GM19239 (cell line): ENCODE results near the gene SKI.
A peak's percentile ranks its signal among the peaks of the same experiment; 100 is the strongest.
"Not testable (repeated sequence)": the region's sequence is repeated elsewhere in the genome, so short reads cannot be mapped to it uniquely, and the experiment has no call there.

Experiments used
- DNase-seq: peaks from one replicate; pipeline ENCODE4 v3.0.0; 2011; ENCODE audit warnings: low spot score; ENCODE audit not compliant: insufficient read length
- FAIRE-seq: peaks from 2 replicates; lab custom pipeline; 2011; peaks lifted over from hg19 to GRCh38; lab: Jason Lieb, UNC

Gene SKI

DNA sequence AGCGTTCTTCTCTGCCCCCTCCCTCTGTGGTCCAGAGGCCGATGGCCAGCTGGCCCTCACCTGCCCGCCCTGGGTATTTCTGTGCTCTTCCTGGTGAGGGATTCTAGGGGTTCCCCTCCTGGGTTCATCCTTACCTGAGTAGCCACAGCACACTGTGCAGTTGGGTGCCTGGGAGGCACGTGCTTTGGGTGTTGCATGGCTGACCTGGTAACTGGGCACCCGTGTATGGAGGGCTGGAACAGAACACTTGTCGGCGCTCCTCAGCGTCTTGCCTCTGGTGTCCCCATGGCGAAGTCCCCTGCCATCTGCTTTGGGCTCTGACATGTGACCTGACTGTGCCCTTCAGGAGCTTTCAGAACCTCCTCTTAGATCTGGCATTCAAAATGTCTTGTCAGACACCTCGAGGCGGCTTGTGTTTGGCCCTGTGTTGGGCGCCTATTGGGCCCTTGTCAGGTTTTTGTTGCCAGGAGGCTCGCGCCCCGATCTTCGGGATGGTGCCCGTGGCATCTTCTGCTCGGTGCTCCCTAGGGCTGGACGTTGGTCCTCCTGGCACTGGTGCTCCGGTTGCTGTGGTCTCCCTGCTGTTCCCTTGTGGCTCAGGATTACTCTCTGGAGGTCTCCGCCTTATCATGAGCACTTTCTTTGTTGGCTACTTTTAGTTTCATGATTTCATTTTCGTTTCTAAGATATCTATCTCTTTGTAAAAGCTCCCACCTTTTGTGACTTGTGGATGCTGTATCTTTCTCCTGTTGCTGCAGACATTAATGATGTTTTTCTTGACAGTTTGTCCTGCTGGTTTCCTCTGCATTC lies 28.5 kb downstream of the SKI start:
- FAIRE-seq (no peak), DNase-seq (no peak)

DNA sequence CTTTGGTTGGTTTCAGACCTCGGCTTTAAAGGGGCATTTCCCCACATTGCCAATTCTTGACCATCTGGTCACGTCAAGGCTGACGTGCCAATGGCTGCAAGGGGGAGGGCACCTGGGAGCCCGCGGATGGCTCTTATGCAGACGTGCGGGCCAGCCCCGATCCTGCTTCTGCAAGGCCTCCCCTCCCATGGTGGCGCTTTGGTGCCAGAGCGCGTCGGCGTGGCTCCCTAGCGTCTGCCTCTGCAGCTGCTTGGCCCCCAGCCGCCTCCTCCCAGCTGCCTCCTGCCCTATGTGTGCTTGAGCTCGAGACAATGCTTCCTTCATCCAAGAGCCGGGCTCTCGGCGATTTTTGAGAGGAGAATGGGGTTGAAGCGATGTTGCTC lies 29.1 kb downstream of the SKI start:
- DNase-seq = no peak
- no peak for FAIRE-seq

DNA sequence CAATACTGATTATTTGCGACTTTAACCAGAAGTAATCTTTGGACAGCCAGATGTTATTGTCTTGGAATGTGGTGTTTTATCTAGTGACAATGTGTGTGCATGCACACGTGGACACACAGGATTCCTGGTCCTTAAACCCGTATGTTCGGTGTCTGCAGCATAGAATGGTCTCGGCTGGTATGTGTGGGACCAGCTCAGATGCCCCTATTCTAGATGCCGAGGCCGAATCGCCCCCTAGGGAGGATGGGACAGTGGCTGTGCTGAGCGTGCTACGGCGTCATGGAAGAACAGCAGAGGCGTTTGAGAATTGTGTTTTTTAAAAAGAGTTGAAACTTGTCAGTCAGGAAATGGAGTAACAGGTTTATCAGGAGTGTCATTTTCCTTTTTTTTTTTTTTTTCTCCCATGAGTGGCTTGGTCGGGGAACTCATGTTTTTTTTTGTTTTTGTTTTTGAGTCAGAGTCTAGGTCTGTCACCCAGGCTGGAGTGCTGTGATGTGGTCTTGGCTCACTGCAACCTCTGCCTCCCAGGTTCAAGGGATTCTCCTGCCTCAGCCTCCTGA lies 30.1 kb downstream of the SKI start:
- FAIRE-seq = no peak

DNA sequence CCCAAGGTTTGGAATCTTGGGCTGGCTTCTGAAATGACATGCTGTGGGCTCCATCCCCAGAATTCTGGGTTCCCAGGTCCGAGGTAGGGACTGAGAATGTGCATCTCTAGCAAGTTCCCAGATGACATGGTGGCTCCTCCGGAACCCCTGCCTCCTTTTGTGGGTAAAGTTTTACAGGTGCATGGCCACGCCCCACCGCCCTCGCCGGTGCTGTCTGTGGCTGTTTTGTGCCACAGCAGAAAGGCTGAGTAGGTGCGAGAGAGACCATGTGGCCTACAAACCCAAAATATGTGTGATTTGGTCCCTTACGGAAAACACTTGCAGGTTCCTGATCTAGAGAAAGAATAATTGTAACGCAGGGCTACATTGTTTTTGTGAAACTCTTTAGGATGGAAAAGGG lies 30.9 kb downstream of the SKI start:
- DNase-seq = no peak
- FAIRE-seq = no peak

More for the DNA sequence above, 30.1 kb downstream of the SKI start:
- DNase-seq = no peak

DNA sequence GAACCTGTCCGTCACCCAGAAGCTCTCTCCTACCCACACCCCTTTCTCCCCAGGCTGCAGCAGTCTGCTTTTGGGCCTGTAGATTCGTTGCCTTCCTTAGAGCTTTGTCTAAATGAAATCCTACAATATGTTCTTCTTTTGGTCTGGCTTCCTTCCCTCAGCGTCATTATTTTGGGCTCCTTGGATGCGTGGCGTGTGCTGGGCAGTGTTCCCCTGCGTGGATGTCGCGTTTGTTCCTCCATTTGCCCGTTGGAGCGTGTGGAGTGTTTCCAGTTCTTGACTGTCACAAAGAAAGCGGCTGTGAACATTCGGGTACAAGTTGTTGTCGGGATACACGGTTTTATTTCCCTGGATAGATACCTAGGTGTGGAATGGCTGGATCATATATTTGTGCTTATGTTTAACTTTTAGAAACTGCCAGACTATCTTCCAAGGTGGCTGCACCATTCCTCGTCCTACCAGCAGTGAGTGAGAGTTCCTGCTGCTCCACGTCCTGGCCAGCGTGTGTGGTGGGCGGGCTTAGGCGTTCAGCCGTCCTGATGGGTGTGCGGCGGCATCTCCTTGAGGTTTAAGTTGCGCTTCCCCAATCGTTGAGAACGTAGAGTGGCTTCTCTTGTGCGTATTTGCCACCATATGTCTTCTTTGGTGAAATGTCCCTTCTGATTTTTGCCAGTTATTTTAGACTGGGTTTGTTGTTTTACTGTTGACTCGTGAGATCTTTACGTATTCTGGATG lies 31.7 kb downstream of the SKI start:
- FAIRE-seq (no peak), DNase-seq (no peak)

DNA sequence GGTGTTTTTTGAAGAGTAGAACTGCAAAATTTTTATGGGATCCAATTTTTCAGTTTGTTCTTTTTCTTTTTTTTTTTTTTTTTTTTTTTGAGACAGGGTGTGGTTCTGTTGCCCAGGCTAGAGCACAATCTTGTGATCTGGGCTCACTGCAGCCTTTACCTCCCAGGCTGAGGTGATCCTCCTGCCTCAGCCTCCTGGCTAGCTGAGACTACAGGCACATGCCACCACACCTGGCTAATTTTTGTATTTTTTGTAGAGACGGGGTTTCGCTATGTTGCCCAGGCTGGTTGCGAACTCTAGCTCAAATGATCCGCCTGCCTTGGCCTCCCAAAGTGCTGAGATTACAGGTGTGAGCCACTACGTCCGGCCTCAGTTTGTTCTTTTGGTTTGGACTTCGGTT lies 32.4 kb downstream of the SKI start:
- FAIRE-seq, DNase-seq: not testable (repeated sequence)

DNA sequence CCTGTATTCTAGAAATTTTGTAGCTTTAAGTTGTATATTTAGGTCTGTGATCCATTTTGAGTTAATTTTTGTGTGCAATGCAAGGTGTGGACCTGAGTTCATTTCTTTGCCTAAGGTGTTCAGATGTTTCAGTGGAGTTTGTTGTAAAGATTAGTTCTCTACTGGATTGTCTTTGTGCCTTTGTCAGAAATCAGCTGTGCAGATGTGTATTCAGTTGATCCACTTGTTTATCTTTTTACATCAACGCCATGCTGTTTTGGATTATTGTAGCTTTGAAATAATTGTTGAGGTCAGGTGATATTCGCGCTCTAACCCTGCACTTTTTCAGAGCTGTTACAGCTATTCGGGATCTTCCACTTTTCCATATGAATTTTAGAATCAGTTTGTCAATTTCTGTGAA lies 32.8 kb downstream of the SKI start:
- FAIRE-seq = no peak
- no peak for DNase-seq

DNA sequence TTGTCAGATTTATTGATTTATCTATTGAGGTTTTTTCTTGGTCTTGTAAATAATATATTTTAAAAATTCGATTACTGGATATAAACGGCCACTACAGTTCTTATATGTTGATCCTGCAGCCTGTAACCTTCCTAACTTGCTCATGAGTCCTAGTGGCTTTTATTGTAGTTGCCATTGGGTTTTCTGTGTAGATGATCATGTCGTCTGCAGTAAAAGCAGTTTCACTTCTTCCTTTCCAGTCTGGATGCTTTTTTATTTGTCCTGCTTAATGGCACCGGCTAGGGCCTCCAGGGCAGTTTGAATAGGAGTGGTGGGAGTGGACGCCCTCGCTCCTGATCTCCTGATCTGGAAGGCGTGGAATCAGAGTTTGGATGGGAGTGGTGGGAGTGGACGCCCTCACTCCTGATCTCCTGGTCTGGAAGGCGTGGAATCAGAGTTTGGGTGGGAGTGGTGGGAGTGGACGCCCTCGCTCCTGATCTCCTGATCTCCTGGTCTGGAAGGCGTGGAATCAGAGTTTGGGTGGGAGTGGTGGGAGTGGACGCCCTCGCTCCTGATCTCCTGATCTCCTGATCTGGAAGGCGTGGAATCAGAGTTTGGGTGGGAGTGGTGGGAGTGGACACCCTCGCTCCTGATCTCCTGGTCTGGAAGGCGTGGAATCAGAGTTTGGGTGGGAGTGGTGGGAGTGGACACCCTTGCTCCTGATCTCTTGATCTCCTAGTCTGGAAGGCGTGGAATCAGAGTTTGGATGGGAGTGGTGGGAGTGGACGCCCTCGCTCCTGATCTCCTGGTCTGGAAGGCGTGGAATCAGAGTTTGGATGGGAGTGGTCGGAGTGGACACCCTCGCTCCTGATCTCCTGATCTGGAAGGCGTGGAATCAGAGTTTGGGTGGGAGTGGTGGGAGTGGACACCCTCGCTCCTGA lies 33.6 kb downstream of the SKI start:
- not testable (repeated sequence) for DNase-seq
- FAIRE-seq = peak; percentile 42

DNA sequence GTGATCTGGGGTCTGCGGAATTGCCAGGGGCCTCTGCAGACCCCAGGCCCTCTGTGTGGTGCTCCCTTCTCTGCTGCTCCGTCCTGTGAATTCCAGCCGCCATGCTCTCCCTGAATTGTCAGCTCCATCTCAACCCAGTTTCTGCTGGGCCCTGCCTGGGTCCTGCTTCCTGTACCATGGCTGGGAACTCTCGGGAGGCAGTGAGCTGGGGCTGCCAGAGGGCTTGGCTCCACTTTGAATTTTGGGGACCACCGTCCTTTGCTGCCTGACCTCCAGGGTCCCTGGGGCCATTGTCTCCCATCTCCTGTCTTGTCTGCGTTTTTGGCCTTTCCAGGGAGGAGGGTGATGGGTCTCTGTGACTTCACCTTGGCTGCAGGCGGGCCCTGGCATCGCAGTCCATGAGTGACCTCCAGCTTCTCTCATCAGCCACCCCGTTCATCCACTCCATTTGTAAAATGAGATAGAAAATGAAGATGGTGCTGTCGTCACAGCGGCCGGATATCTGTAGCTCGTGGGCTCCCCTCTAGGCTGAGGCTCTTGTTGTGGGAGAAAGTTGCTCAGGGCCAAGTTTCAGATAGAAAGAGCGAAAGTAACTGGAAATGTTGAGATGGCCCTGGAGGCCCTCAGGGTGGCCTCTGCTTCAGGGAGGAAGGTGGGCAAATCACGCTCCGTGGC lies 38.3 kb downstream of the SKI start:
- DNase-seq (no peak), FAIRE-seq (no peak)

DNA sequence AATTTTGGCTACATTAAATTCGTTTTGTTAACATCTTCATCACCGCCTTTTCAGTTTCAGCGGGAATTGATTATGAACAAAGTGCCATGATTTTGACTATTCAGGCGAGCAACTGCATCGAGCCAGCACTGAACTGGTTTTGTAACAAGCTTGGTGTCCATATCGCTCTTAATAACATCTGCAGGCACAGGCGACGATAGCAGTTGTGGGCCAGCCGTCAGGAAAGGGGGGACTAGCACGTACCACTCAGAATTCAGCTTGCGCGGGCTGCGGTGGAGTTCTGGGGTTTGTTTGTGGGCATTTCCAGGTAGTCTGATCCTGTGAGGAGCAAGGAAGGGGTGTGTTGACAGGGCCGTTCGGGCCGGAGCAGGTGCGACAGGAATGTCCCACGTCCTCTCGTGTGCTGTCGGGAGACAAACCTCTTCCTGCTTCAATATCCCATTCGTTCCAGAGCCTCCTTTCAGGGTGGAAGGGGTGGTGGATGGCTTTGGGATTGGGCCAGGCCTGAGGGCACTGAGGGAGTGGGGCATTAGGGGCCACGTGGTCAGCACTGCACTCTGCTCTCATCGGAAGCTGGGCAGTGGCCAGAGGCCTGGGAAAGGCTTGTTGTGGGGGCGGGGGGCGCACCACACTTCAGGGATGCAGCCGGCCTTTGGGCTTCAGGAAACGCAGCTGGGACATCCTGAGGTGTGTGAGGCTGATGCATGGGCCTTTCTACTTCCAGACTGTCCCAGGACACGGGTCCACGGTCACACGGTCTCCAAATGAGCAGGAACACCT lies 39.1 kb downstream of the SKI start:
- no peak for FAIRE-seq

DNA sequence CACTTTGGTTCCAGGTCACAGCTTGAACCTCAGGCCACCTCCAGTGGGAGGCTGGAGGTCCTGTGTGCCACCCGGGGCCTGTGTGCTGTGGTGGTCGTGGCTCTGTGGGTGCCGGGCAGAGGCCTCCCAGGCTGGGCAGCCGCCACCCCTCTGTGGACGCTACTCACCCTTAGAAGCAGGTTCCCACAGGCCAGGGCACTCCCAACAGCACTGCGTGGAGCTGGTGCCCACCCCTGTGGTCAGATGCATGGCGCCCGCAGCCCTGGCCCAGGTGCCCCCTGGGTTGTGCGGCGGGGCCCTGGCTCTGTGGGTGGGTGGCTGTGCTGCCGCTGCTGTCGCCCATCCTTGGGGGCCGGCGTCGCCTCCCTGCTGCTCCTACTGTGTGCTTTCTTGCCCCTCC lies 39.7 kb downstream of the SKI start:
- no peak for FAIRE-seq
- DNase-seq = no peak

More for the DNA sequence above, 39.1 kb downstream of the SKI start:
- DNase-seq = no peak

DNA sequence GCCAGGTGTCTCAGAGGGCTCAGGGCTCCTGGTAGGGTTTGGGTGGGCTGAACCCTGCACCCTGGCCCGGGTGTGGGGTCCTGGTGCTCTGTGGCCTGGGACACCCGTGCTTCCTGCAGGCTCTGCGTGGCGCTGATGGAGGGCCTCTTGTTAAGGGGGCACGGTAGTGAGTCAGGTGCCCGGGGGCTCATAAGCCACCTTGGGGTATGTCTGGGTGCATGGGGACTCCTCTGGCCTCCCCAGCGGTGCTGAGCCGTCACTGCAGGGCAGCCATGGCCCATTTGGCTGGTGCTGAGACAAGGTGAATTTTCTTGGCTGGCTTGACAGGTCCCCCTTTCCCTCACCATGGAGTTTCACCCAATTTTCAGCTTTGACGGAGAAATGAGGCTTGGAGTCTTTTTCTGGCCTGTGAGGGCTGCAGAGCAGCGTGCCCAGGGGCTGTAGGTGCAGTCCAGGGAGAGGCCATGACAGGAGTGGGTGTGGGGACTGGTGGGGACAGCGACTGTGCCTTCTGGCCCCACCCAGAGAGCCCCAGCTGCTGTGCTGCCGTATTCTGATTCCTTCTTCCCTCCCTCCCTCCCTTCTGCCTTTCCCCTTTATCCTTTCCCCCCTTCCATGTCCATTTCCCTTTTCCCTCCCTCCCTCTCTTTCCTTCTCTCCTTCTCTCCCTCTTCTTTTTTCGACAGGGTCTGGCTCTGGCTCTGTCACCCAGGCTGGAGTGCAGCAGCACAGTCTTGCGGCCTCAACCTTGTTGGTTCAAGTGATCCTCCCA lies 40.4 kb downstream of the SKI start:
- no peak for DNase-seq
- no peak for FAIRE-seq

DNA sequence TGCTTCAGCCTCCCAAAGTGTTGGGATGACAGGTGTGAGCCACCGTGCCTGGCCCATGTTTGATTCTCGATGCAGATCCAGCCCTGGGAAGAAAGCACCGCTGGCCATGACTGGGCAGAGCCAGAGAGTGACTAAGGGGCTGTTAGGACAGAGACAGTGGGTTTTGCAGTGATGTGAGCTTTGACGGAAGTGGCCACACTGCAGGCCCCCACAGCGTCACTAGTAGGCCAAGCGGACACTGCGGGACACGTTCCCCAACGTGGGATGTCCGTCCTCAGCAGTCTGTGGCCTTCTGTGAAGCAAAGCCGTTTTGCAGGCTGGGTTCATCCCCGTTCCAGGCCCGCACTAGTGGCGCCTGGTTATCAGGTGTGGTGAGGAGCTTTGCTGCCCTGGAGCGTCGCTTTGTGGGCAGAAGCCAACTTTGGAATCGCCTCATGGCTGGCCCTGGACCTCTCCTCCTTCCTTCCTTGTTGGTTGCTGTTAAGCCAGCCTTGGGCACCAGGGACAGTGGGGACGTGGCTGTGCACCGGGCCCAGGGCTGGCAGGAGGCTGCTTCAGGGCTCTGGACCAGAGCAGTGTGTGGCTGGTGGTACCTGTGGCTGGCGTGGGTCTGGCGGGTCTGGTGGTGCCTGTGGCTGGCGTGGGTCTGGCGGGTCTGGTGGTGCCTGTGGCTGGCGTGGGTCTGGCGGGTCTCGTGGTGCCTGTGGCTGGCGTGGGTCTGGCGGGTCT lies 41.2 kb downstream of the SKI start:
- no peak for DNase-seq
- FAIRE-seq = no peak

DNA sequence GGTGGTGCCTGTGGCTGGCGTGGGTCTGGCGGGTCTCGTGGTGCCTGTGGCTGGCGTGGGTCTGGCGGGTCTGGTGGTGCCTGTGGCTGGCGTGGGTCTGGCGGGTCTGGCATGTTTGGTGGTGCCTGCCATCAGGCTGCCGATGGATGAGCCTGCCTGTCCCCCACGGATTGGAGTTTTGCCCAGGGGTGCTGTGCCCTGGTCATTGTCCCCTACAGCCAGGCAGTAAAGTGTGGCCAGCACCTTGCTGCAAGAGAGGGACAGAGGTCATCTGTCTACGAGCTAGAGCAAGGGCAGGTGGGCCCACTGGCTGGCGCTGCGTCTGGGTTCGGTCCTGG lies 41.8 kb downstream of the SKI start:
- FAIRE-seq (no peak), DNase-seq (no peak)

DNA sequence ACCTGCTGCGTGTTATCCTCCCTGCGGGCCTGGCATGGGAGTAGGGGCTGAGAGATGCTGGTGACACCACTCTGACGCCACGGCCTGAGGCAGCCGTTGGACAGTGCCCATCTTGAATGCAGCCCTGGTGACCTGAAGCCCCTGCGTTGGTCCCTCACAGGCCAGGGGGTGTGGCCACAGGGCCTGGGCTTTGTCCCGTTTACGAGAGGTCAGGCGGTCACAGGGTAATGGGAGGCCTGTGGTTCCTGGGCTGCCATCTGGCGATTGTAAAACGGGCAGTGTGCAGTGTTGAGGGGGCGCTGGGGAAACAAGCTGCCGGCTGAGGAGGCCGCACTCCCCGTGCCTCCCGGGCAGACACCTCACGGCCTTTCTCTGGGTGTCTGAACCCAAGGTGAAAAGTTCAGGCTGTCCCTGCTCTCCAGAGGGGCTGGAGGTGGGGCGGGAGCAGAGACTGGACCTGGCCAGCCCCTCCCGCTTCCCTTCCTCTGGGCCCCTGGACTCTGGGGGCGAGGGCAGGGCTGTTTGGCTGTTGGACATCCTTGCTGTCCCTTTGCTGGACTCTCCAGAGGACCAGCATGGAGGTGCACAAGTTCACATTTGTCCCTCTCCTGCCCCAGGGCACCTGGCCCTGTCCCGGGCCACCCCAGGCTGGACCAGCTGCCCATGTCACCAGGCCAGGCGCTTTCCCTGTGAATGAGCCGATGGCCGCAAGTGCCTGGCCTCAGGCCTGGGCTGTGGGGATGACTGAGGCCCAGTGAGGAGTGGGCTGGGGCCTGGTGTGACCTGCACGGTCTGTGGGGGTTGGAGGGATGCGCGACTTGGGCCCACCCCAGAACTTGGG lies 42.4 kb downstream of the SKI start:
- FAIRE-seq (no peak), DNase-seq (no peak)

DNA sequence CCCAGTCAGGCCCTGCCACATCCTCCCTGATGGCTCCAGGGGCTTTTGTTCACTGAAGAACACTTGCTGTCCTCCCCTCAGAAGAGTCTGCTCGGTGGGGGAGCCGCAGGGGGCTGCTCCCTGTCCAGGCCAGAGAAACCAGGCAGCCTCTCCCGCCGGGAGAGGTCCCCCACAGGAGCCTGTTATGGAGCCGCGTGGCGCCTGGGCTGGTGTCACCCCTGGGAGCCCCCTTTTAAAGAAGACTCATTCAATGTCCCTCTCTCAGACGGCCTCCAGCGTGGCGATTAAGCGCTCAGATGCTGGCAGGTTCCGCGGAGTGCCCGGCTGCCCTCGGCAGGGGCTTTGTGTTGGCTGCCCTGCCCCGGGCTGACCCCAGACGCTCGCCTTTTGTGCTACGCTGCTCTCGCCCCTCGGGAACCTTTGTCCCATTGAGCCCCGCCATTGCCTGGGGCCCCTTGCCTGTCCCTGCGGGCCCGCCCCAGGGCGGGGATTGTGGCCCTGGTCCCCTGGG lies 43.1 kb downstream of the SKI start:
- FAIRE-seq (no peak), DNase-seq (no peak)
